Neural cell (in vitro differentiated cells): ENCODE measurements around the gene MFSD6L. TPM values are rescaled to one million over a fixed set of nuclear protein-coding genes. Genes with fewer than 3 reads are reported as not detected.

Source experiments
- H2AFZ ChIP-seq: fragments of 200-600, 300-800 bp; sonication (generic), shearing (Covaris generic); 2 replicates; pipeline ENCODE4 v1.6.0; 2014; ENCODE audit warnings: low read depth, mild to moderate bottlenecking, antibody characterized with exemption, low read length, moderate library complexity
- H3F3A ChIP-seq: fragments of 200-600 bp; shearing (Covaris generic); 2 replicates; pipeline ENCODE4 v1.6.1; 2016; ENCODE audit warnings: mild to moderate bottlenecking, moderate library complexity, mixed read lengths, antibody characterized with exemption, low read length; ENCODE audit not compliant: insufficient read depth, poor library complexity, severe bottlenecking
- H3K27ac ChIP-seq: fragments of 200-600, 300-800 bp; sonication (generic), shearing (Covaris generic); 2 replicates; pipeline ENCODE4 v1.5.1; 2014; ENCODE audit warnings: mild to moderate bottlenecking, low read length, moderate library complexity
- H3K27me3 ChIP-seq: fragments of 300-800, 200-600 bp; sonication (generic), shearing (Covaris generic); 2 replicates; pipeline ENCODE4 v1.6.0; 2014; ENCODE audit warnings: mild to moderate bottlenecking, low read depth, low read length, moderate library complexity; ENCODE audit not compliant: insufficient read depth
- H3K36me3 ChIP-seq: fragments of 300-800, 200-600 bp; sonication (generic), shearing (Covaris generic); 2 replicates; pipeline ENCODE4 v1.5.1; 2014; ENCODE audit warnings: mild to moderate bottlenecking, antibody characterized with exemption, low read length, moderate library complexity; ENCODE audit not compliant: insufficient read depth
- H3K4me2 ChIP-seq: fragments of 300-800, 200-600 bp; sonication (generic), shearing (Covaris generic); 2 replicates; pipeline ENCODE4 v1.6.0; 2014; ENCODE audit warnings: mild to moderate bottlenecking, low read length
- H3K4me3 ChIP-seq: fragments of 300-800, 200-600 bp; sonication (generic), shearing (Covaris generic); 2 replicates; pipeline ENCODE4 v1.5.1; 2014; ENCODE audit warnings: mild to moderate bottlenecking, low read length, moderate library complexity
- H3K79me2 ChIP-seq: fragments of 200-600 bp; shearing (Covaris generic); replicated peaks from 2 replicates; pipeline ENCODE4 v1.6.0; 2014; ENCODE audit warnings: mild to moderate bottlenecking, low read length, moderate library complexity; ENCODE audit not compliant: insufficient read depth
- H3K9ac ChIP-seq: fragments of 300-800, 200-600 bp; sonication (generic), shearing (Covaris generic); 2 replicates; pipeline ENCODE4 v1.6.1; 2016; ENCODE audit warnings: mild to moderate bottlenecking, low read length, mixed read lengths
- H3K9me2 ChIP-seq: fragments of 200-600 bp; shearing (Covaris generic); 2 replicates; pipeline ENCODE4 v1.6.1; 2016; ENCODE audit warnings: mild to moderate bottlenecking, low read length, mixed read lengths; ENCODE audit not compliant: insufficient read depth
- H3K9me3 ChIP-seq: fragments of 200-600, 300-800 bp; sonication (generic), shearing (Covaris generic); 2 replicates; pipeline ENCODE4 v1.6.1; 2016; ENCODE audit warnings: mild to moderate bottlenecking, mixed run types, low read length, moderate library complexity, mixed read lengths
- H4K20me1 ChIP-seq: fragments of 200-600 bp; shearing (Covaris generic); 2 replicates; pipeline ENCODE4 v1.6.1; 2016; ENCODE audit warnings: mild to moderate bottlenecking, mixed run types; ENCODE audit not compliant: insufficient read depth
- EP300 ChIP-seq: fragments of 450-650 bp; conservative IDR thresholded peaks from 2 replicates; pipeline ENCODE4 v1.6.1; 2014; ENCODE audit warnings: antibody characterized with exemption, mild to moderate bottlenecking, moderate library complexity; ENCODE audit not compliant: poor library complexity, severe bottlenecking
- EZH2 ChIP-seq: fragments of 200-600, 300-800 bp; shearing (Covaris generic), sonication (generic); IDR thresholded peaks from 2 replicates; pipeline ENCODE4 v1.6.1; 2014; ENCODE audit warnings: antibody characterized with exemption, low read length, borderline replicate concordance, mild to moderate bottlenecking; ENCODE audit not compliant: insufficient read depth, poor library complexity, severe bottlenecking
- MXI1 ChIP-seq: fragments of 450-650 bp; conservative IDR thresholded peaks from 2 replicates; pipeline ENCODE4 v1.6.1; 2014; ENCODE audit warnings: antibody characterized with exemption, mild to moderate bottlenecking; ENCODE audit not compliant: poor library complexity, severe bottlenecking
- POLR2AphosphoS5 ChIP-seq: IDR thresholded peaks from 2 replicates; pipeline ENCODE4 v1.6.1; 2012
- RAD21 ChIP-seq: fragments of 450-650 bp; conservative IDR thresholded peaks from 2 replicates; pipeline ENCODE4 v1.6.1; 2014; ENCODE audit warnings: antibody characterized with exemption, mild to moderate bottlenecking, moderate library complexity
- SMC3 ChIP-seq: fragments of 450-650 bp; conservative IDR thresholded peaks from 2 replicates; pipeline ENCODE4 v1.6.1; 2014; ENCODE audit warnings: antibody characterized with exemption, mild to moderate bottlenecking, moderate library complexity; ENCODE audit not compliant: poor library complexity
- TAF1 ChIP-seq: IDR thresholded peaks from 2 replicates; pipeline ENCODE4 v1.6.1; 2012; ENCODE audit warnings: low read depth
- polyA plus RNA-seq: library from polyadenylated mRNA; depleted of rRNA; stranded (reverse); fragments of >200 nt; gene quantifications from 2 replicates; pipeline ENCODE4 v1.2.3, GENCODE V29; 2014
- TF ChIP-seq, protein P1 (sequence below): fragments of 450-650 bp; IDR thresholded peaks from 2 replicates; pipeline ENCODE4 v1.5.1; 2014; ENCODE audit warnings: antibody characterized with exemption, mild to moderate bottlenecking, moderate library complexity; ENCODE audit not compliant: poor library complexity, severe bottlenecking
- TF ChIP-seq, protein P2 (sequence below): IDR thresholded peaks from 2 replicates; pipeline ENCODE4 v1.6.1; 2012; ENCODE audit warnings: borderline replicate concordance

The MFSD6L gene
- polyA plus RNA-seq, 1 donor from 2014 or later: not detected

DNA sequence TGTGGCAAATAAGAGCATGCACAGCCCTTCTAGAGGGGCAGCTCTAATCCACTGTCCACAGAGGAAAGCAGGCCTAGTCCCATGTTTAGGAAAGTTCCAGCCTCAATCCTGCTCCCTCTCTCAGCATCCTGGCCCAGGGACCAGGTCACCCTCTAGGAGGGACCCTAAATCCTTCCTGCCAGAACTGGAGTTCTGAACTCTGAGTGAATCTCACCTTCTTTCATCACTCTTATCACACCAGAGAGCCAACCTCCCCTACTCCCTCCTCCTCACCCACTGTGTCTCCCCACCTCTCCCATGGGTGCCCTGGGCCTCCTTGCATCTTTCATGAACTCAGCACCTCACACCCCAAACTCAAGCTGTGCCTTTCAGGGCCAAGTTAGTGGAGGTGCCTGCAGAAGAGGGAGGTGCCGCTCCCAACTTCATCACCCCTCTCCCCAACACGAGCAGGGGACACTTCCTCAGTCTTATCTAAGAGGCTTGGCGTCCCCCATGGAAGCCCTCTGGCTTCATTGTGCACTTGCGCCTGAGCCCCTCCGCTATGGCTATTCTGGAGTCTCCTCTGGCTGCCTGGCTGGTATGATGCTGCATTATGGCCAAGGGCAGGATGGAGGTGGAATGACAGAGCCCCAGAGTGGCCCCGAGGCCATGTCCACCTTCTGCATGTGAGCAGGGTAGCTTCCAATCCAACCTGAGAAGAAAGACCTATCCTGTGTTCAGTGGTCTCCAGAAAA lies 36.6 kb upstream of the MFSD6L start:
- Histone ChIP-seq H3K27ac (no peak overlapping the region), H3K36me3 (no peaks in the 10 kb centered on the region), H3K9me2 (no peaks in the 10 kb centered on the region), H2AFZ (no peak overlapping the region), H3K4me2 (no peak overlapping the region), H3K9ac (no peak overlapping the region), H3K9me3 (no peaks in the 10 kb centered on the region), H3K4me3 (no peak overlapping the region), H3F3A (no peaks in the 10 kb centered on the region), H4K20me1 (no peaks in the 10 kb centered on the region), H3K27me3 (no peaks in the 10 kb centered on the region), H3K79me2 (no peaks in the 10 kb centered on the region)
- TF ChIP-seq EP300 (no peak), MXI1 (no peak), EZH2 (no peak), TAF1 (no peak), RAD21 (no peak), POLR2AphosphoS5 (no peak), SMC3 (no peak)
- TF ChIP-seq, protein P1, sequence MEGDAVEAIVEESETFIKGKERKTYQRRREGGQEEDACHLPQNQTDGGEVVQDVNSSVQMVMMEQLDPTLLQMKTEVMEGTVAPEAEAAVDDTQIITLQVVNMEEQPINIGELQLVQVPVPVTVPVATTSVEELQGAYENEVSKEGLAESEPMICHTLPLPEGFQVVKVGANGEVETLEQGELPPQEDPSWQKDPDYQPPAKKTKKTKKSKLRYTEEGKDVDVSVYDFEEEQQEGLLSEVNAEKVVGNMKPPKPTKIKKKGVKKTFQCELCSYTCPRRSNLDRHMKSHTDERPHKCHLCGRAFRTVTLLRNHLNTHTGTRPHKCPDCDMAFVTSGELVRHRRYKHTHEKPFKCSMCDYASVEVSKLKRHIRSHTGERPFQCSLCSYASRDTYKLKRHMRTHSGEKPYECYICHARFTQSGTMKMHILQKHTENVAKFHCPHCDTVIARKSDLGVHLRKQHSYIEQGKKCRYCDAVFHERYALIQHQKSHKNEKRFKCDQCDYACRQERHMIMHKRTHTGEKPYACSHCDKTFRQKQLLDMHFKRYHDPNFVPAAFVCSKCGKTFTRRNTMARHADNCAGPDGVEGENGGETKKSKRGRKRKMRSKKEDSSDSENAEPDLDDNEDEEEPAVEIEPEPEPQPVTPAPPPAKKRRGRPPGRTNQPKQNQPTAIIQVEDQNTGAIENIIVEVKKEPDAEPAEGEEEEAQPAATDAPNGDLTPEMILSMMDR: no peak
- TF ChIP-seq, protein P2, sequence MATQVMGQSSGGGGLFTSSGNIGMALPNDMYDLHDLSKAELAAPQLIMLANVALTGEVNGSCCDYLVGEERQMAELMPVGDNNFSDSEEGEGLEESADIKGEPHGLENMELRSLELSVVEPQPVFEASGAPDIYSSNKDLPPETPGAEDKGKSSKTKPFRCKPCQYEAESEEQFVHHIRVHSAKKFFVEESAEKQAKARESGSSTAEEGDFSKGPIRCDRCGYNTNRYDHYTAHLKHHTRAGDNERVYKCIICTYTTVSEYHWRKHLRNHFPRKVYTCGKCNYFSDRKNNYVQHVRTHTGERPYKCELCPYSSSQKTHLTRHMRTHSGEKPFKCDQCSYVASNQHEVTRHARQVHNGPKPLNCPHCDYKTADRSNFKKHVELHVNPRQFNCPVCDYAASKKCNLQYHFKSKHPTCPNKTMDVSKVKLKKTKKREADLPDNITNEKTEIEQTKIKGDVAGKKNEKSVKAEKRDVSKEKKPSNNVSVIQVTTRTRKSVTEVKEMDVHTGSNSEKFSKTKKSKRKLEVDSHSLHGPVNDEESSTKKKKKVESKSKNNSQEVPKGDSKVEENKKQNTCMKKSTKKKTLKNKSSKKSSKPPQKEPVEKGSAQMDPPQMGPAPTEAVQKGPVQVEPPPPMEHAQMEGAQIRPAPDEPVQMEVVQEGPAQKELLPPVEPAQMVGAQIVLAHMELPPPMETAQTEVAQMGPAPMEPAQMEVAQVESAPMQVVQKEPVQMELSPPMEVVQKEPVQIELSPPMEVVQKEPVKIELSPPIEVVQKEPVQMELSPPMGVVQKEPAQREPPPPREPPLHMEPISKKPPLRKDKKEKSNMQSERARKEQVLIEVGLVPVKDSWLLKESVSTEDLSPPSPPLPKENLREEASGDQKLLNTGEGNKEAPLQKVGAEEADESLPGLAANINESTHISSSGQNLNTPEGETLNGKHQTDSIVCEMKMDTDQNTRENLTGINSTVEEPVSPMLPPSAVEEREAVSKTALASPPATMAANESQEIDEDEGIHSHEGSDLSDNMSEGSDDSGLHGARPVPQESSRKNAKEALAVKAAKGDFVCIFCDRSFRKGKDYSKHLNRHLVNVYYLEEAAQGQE: no peak

DNA sequence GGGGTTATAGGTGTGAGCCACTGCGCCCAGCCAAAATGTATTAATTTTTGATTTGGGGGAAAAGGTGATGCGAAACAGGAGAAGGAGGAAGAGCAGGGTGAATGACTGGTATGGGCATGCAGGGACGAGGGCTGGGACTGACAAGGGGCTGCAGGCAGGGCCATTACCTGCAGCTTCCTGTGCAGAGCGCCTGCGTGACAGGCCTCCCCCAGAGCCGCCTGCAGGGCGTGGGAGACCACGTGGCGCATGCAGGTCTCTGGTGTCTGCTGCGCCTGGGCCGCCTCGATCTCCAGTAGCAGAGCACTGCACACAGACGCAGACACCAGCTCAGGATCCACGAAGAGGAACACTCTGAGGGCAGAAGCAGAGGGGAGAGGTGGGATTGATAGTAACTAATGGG lies 35.9 kb upstream of the MFSD6L start:
- Histone ChIP-seq H3K4me2 (no peak overlapping the region), H4K20me1 (no peaks in the 10 kb centered on the region), H3K4me3 (no peak overlapping the region), H3K27ac (no peak overlapping the region), H3K79me2 (no peaks in the 10 kb centered on the region), H3K9ac (no peak overlapping the region), H3K9me3 (no peaks in the 10 kb centered on the region), H3F3A (no peaks in the 10 kb centered on the region), H2AFZ (no peak overlapping the region), H3K27me3 (no peaks in the 10 kb centered on the region), H3K36me3 (no peaks in the 10 kb centered on the region), H3K9me2 (no peaks in the 10 kb centered on the region)
- TF ChIP-seq, protein P2: no peak
- TF ChIP-seq EZH2 (no peak), MXI1 (no peak), EP300 (no peak), RAD21 (no peak), TAF1 (no peak), SMC3 (no peak), POLR2AphosphoS5 (no peak)
- TF ChIP-seq, protein P1: no peak
